Endothelial cell of umbilical vein (primary cell): ENCODE measurements around the gene NAA20. TPM values are rescaled to one million over a fixed set of nuclear protein-coding genes. Genes with fewer than 3 reads are reported as not detected.

Experiments used
- BruUV-seq: library from RNA; stranded (reverse); fragments of 400-500 nt; replicated peaks from 2 replicates; lab custom pipeline; 2021; lab: Mats Ljungman, UMichigan
- CTCF ChIA-PET: fragments of 300-600, 350-600 bp; sonication (Branson Sonifier 250); formaldehyde crosslinking; loops from one replicate; lab custom pipeline; 2021; ENCODE audit warnings: antibody characterized with exemption, inconsistent platforms; lab: Charles Lee
- POLR2A ChIA-PET: fragments of 300-600, 350-600 bp; sonication (Branson Sonifier 250); formaldehyde crosslinking; loops from one replicate; lab custom pipeline; 2021; ENCODE audit warnings: antibody characterized with exemption, inconsistent platforms; lab: Charles Lee
- DNase-seq: peaks from one replicate; pipeline ENCODE4 v3.0.0-alpha.2; 2011; ENCODE audit warnings: low read depth, low spot score
- FAIRE-seq: peaks from 2 replicates; lab custom pipeline; 2011; peaks lifted over from hg19 to GRCh38; lab: Jason Lieb, UNC
- H2AFZ ChIP-seq: 2 replicates; pipeline ENCODE4 v1.6.0; 2012; ENCODE audit warnings: low read depth, low read length, control low read depth, inconsistent platforms
- H3K27ac ChIP-seq: 2 replicates; pipeline ENCODE4 v1.5.1; 2011; ENCODE audit warnings: low read depth, mild to moderate bottlenecking, control low read depth, low read length, moderate library complexity; ENCODE audit not compliant: insufficient read depth
- H3K27me3 ChIP-seq, 2 experiments: 2 replicates each; pipeline versions ENCODE4 v1.6.0 to v1.6.1; 2011; ENCODE audit warnings: low read length in 2 of 2, mixed read lengths in 1 of 2; ENCODE audit not compliant: control insufficient read depth in 2 of 2, insufficient read depth in 2 of 2
- H3K36me3 ChIP-seq, 2 experiments: 2 replicates in 1 of 2; 3 replicates in 1 of 2; pipeline ENCODE4 v1.5.1; 2011; ENCODE audit warnings: low read length in 2 of 2, mild to moderate bottlenecking in 1 of 2, moderate library complexity in 1 of 2; ENCODE audit not compliant: control insufficient read depth in 2 of 2, insufficient read depth in 2 of 2; ENCODE audit errors: extremely low read depth in 1 of 2
- H3K4me1 ChIP-seq: 3 replicates; pipeline ENCODE4 v1.5.1; 2011; ENCODE audit warnings: mild to moderate bottlenecking, low read length; ENCODE audit not compliant: control insufficient read depth, insufficient read depth; ENCODE audit errors: extremely low read depth
- H3K4me2 ChIP-seq: 2 replicates; pipeline ENCODE4 v1.6.1; 2011; ENCODE audit warnings: low read length, control low read depth, mixed read lengths; ENCODE audit not compliant: insufficient read depth
- H3K4me3 ChIP-seq, 3 experiments: fragments of 200-600 bp in 1 of 3; sonication (generic), shearing (Covaris generic) in 1 of 3; replicated peaks in 1 of 3; 2 replicates each; pipeline ENCODE4 v1.5.1; 2011 to 2016; ENCODE audit warnings: control low read depth in 3 of 3, low read length in 3 of 3, mild to moderate bottlenecking in 2 of 3, inconsistent platforms in 1 of 3, low read depth in 1 of 3, moderate library complexity in 1 of 3; ENCODE audit not compliant: insufficient read depth in 1 of 3
- H3K79me2 ChIP-seq: 2 replicates; pipeline ENCODE4 v1.6.0; 2012; ENCODE audit warnings: low read length, inconsistent platforms; ENCODE audit not compliant: control insufficient read depth, insufficient read depth
- H3K9ac ChIP-seq: replicated peaks from 2 replicates; pipeline ENCODE3; 2011; ENCODE audit warnings: low read length, control low read depth; ENCODE audit not compliant: insufficient read depth; ENCODE audit errors: extremely low read depth
- H3K9me1 ChIP-seq: replicated peaks from 3 replicates; pipeline ENCODE4 v1.6.0; 2011; ENCODE audit warnings: mild to moderate bottlenecking, low read length; ENCODE audit not compliant: control insufficient read depth, insufficient read depth; ENCODE audit errors: extremely low read depth
- H3K9me3 ChIP-seq: replicated peaks from 2 replicates; pipeline ENCODE4 v1.5.1; 2012; ENCODE audit warnings: low read length, inconsistent platforms; ENCODE audit not compliant: control insufficient read depth, insufficient read depth
- H4K20me1 ChIP-seq: replicated peaks from 2 replicates; pipeline ENCODE3; 2011; ENCODE audit warnings: mild to moderate bottlenecking, low read length; ENCODE audit not compliant: control insufficient read depth, insufficient read depth; ENCODE audit errors: extremely low read depth
- CTCF ChIP-seq, 2 donors: IDR thresholded peaks; 1 replicate in 1 of 2; 2 replicates in 1 of 2; pipeline ENCODE4 v1.5.1; 2011; ENCODE audit warnings: low read length in 2 of 2, mild to moderate bottlenecking in 2 of 2, moderate library complexity in 2 of 2, control low read depth in 1 of 2, inconsistent platforms in 1 of 2, low read depth in 1 of 2; ENCODE audit not compliant: insufficient read depth in 1 of 2; ENCODE audit errors: extremely low read depth in 1 of 2
- EZH2 ChIP-seq: IDR thresholded peaks from 2 replicates; pipeline ENCODE4 v1.6.1; 2012; ENCODE audit warnings: borderline replicate concordance, low read depth, mild to moderate bottlenecking, moderate library complexity, low read length, inconsistent platforms; ENCODE audit not compliant: severe bottlenecking
- FOS ChIP-seq: IDR thresholded peaks from 2 replicates; pipeline ENCODE4 v1.6.1; 2011; ENCODE audit warnings: mild to moderate bottlenecking, low read length, moderate library complexity, borderline replicate concordance; ENCODE audit not compliant: insufficient read depth
- GATA2 ChIP-seq: IDR thresholded peaks from 2 replicates; pipeline ENCODE4 v1.7.0; 2011; ENCODE audit warnings: low read depth, mild to moderate bottlenecking, moderate library complexity, mixed read lengths, low read length; ENCODE audit not compliant: insufficient read length, insufficient read depth
- JUN ChIP-seq: IDR thresholded peaks from 2 replicates; pipeline ENCODE4 v1.6.1; 2011; ENCODE audit warnings: borderline replicate concordance, low read depth; ENCODE audit not compliant: insufficient read length, insufficient read depth
- MAX ChIP-seq: IDR thresholded peaks from 2 replicates; pipeline ENCODE4 v1.6.1; 2011; ENCODE audit not compliant: insufficient read depth, insufficient read length
- MYC ChIP-seq: IDR thresholded peaks from one replicate; pipeline ENCODE4 v1.6.1; 2011; ENCODE audit warnings: mild to moderate bottlenecking, low read depth, low read length
- POLR2A ChIP-seq: IDR thresholded peaks from 2 replicates; pipeline ENCODE4 v1.6.1; 2012; ENCODE audit warnings: low read depth, mild to moderate bottlenecking, control low read depth, low read length
- POLR2AphosphoS5 ChIP-seq: IDR thresholded peaks from 2 replicates; pipeline ENCODE4 v1.6.1; 2012; ENCODE audit warnings: low read depth, mild to moderate bottlenecking, control low read depth, low read length, moderate library complexity; ENCODE audit not compliant: insufficient read depth
- dilution Hi-C: fragments of 300-500 bp; cut with MboI; formaldehyde crosslinking; loops from one replicate; pipeline ENCODE4 v1.15.0; 2019; ENCODE audit warnings: low sequenced_read_pairs; ENCODE audit not compliant: extremely low pct_ligation_motif_present
- intact Hi-C: fragments of 100-400 bp; cut with micrococcal nuclease; formaldehyde crosslinking; loops from one replicate; pipeline ENCODE4 v1.10.0; 2022
- polyA plus RNA-seq, 4 experiments: library from polyadenylated mRNA; depleted of rRNA in 3 of 4; stranded (reverse) in 3 of 4; unstranded in 1 of 4; fragments of >200 nt; gene quantifications; 2 replicates each; pipeline versions ENCODE4 v1.2.1 to v1.2.3, GENCODE V29; 2011 to 2012; ENCODE audit warnings: missing spikeins in 1 of 4
- total RNA-seq: library from RNA; stranded (reverse); gene quantifications from 2 replicates; pipeline ENCODE4 v1.2.3, GENCODE V29; 2021

Gene NAA20
- total and polyA plus RNA-seq, 2 donors (not counting 3 experiments of a cell fraction or from before 2014, with no cell fraction given): 48.6 to 77.3 TPM

DNA sequence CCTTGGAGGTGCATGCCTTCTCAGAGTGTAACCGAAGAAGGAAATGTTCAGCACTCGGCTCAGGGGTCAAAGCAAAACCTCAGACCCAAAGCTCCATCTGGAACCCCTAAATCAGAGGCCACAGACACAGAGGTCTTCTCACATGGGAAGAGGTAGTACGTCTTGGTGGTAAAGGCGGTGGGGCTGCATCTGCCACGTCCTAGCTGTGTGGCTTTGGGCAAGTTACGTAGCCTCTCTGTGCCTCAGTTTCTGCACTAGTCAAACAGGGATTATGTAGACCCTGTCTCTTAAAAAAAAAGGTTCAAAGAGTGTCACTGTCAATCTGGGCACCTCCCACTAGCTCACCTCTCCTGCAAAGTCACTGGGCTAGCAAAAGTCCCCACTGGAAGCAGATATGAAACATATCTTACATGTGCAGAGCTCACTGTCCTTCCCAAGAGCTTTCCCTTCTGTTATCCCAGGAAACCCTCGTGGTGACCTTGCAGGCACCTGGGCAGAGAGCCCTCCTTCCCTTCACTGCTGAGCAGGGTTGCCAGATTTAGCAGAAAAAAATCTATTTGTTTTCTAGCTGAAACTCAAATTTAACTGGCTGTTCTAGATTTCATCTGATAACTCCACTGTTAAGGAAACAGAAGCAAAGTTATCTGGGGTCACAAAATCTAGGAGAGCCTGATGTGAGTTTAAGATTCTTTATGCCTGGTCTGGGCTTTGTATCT, 18.0 kb upstream of the NAA20 start:
- peaks cover 26 to 34% of the 10 kb centered on the region in 2 experiments for H3K36me3 ChIP-seq
- BruUV-seq: no TSS peak

More for the DNA sequence above, 18.0 kb upstream of the NAA20 start:
- dilution Hi-C loops (loop anchor here (25.0 kb wide), 1 partner anchor 187 kb away; no protein-coding TSS in a partner anchor), intact Hi-C loops (no loop called here)
- Histone ChIP-seq H3K27ac (no peak overlapping the region), H2AFZ (no peak overlapping the region), H4K20me1 (no peaks in the 10 kb centered on the region), H3K4me1 (peaks cover 25% of the 10 kb centered on the region), H3K79me2 (peaks cover 5% of the 10 kb centered on the region), H3K9me3 (no peaks in the 10 kb centered on the region), H3K9ac (no peak overlapping the region), H3K4me3 (no peak overlapping the region), H3K4me2 (no peak overlapping the region), H3K9me1 (no peaks in the 10 kb centered on the region), H3K27me3 (no peaks in the 10 kb centered on the region)
- CTCF ChIA-PET: interaction anchor here (0.9 to 1.8 kb wide), 2 partner anchors 18 to 306 kb away, joined by 3 to 5 read pairs; partner anchors contain the start of gene NAA20
- FAIRE-seq (no peak), DNase-seq (no peak)
- no peak for TF ChIP-seq POLR2AphosphoS5
- TF ChIP-seq JUN: no peak
- TF ChIP-seq EZH2: no peak
- no peak for TF ChIP-seq MAX
- no peak for TF ChIP-seq FOS
- TF ChIP-seq MYC: no peak
- no peak for TF ChIP-seq POLR2A
- TF ChIP-seq GATA2: no peak
- TF ChIP-seq CTCF (IDR thresholded peaks at IDR 0.05; ENCODE audit: extremely low read depth in 1 of 2, insufficient read depth in 1 of 2, low read depth in 1 of 2, low read length in 2 of 2): no peak
- POLR2A ChIA-PET: no interaction called here
